ENCODE measurements around the gene MYL7. TPM values are rescaled to one million over a fixed set of nuclear protein-coding genes. Genes with fewer than 3 reads are reported as not detected.

The MYL7 gene
- total and polyA plus RNA-seq, 2 experiments from 2014 or later = 4.8 TPM; not detected in 1

DNA sequence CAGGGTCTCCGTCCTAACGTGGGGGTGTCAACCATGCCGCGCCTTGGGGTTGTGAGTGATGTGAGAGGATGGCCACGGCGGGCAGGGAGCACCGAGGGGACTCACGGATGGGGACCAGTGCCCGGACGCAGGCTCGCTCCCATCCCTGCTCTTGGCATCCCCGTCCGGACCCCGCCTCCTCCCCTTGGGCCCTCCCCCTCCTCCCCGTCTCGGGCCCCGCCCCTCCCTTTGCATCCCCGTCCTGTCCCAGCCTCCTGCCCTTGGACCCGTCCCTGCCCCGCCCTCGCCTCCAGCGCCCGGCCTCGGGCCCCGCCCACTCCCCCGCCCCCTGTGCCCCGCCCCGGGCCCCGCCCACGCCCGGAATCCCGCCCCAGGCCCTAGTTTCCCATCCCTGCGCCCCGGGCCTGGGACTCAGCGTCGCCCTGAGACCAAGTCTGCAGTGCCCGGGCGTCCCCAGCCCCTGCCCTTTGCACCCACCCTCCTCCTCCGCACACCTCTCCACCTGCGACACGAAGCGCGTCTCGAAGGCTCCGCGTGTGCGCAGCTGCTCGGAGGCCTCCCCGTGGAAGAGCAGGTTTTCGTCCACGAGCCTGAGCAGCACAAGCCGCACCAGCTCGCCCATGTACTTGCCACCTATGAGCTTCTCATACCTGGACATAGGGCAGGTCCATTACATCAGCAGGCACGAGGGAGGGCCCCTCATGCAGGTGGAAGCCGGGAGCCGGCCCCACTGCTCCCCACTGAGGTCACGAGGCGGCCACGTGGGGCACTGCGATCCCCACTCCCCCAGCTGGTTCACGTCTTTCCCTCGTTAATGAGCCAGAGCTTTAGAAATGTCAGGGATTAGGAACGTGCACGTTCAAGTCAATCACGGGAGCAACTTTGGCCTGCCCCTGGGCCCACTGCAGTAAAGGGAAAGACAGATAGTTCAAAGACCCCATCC, 5.1 kb upstream of the MYL7 start:
- Histone ChIP-seq H3F3A (replicated peaks; ENCODE audit: low read depth) (no peaks in the 10 kb centered on the region), H3K4me2 (peak overlapping the region; percentile 88), H3K27ac (ENCODE audit: low read depth) (no peak overlapping the region), H3K4me3 (peak overlapping the region; percentile 61), H3K4me1 (ENCODE audit: insufficient read depth) (peaks cover 8% of the 10 kb centered on the region), H2AFZ (peak overlapping the region; percentile 98), H3K27me3 (ENCODE audit: insufficient read depth) (peaks cover 30% of the 10 kb centered on the region), H3K79me2 (replicated peaks; ENCODE audit: insufficient read depth) (no peaks in the 10 kb centered on the region), H4K20me1 (replicated peaks; ENCODE audit: insufficient read depth) (no peaks in the 10 kb centered on the region), H3K36me3 (ENCODE audit: insufficient read depth) (no peaks in the 10 kb centered on the region), H3K9me2 (ENCODE audit: insufficient read depth) (no peaks in the 10 kb centered on the region)
- Mint-ChIP-seq H3K9me3 (no peaks in the 10 kb centered on the region), H3K4me3 (peak overlapping the region; percentile 77), H3K4me1 (peaks cover 21% of the 10 kb centered on the region), H3K27me3 (ENCODE audit: insufficient read depth, low read depth, poor library complexity) (peaks cover 34% of the 10 kb centered on the region), H3K27ac (no peak overlapping the region), H3K36me3 (ENCODE audit: low read depth) (no peaks in the 10 kb centered on the region)
- DNase-seq (ENCODE audit: low spot score) (peak; percentile 97), ATAC-seq (peak; percentile 87)
- TF ChIP-seq REST (IDR thresholded peaks at IDR 0.05; ENCODE audit: unreplicated experiment) (no peak), POLR2AphosphoS5 (IDR thresholded peaks at IDR 0.05; ENCODE audit: low read depth) (peak; percentile 61)

GRCh38 chr7:44145479-44145968, 4.4 kb upstream of the MYL7 start:
- H3K9me2 ChIP-seq (ENCODE audit: insufficient read depth) = no peaks in the 10 kb centered on the region
- peak overlapping the region; percentile 88 for H3K4me2 ChIP-seq
- TF ChIP-seq, protein P1, sequence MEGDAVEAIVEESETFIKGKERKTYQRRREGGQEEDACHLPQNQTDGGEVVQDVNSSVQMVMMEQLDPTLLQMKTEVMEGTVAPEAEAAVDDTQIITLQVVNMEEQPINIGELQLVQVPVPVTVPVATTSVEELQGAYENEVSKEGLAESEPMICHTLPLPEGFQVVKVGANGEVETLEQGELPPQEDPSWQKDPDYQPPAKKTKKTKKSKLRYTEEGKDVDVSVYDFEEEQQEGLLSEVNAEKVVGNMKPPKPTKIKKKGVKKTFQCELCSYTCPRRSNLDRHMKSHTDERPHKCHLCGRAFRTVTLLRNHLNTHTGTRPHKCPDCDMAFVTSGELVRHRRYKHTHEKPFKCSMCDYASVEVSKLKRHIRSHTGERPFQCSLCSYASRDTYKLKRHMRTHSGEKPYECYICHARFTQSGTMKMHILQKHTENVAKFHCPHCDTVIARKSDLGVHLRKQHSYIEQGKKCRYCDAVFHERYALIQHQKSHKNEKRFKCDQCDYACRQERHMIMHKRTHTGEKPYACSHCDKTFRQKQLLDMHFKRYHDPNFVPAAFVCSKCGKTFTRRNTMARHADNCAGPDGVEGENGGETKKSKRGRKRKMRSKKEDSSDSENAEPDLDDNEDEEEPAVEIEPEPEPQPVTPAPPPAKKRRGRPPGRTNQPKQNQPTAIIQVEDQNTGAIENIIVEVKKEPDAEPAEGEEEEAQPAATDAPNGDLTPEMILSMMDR (conservative IDR thresholded peaks at IDR 0.05; ENCODE audit: low read depth in 2 of 2) = no peak
- TF ChIP-seq CREB1 (CRISPR knock-in tag; IDR thresholded peaks at IDR 0.05; ENCODE audit: low read depth) = peak; percentile 82
- no peak for TF ChIP-seq EZH2phosphoT487 (IDR thresholded peaks at IDR 0.05; ENCODE audit: unreplicated experiment)
- no peak; the same call in 1 of the 2 replicates for TF ChIP-seq POLR2AphosphoS5 (IDR thresholded peaks at IDR 0.05; ENCODE audit: low read depth)
- ATAC-seq = peak; percentile 26
- Mint-ChIP-seq H3K27ac (no peak overlapping the region), H3K36me3 (ENCODE audit: low read depth) (no peaks in the 10 kb centered on the region), H3K27me3 (ENCODE audit: insufficient read depth, low read depth, poor library complexity) (peaks cover 34% of the 10 kb centered on the region), H3K9me3 (no peaks in the 10 kb centered on the region), H3K4me3 (peak overlapping the region; percentile 77), H3K4me1 (peaks cover 21% of the 10 kb centered on the region)
- peak overlapping the region; percentile 98 for H2AFZ ChIP-seq
- H3K36me3 ChIP-seq (ENCODE audit: insufficient read depth) = no peaks in the 10 kb centered on the region
- no peaks in the 10 kb centered on the region for H3F3A ChIP-seq (replicated peaks; ENCODE audit: low read depth)
- H3K4me3 ChIP-seq = peak overlapping the region; percentile 61
- peaks cover 8% of the 10 kb centered on the region for H3K4me1 ChIP-seq (ENCODE audit: insufficient read depth)
- H3K27me3 ChIP-seq (ENCODE audit: insufficient read depth) = peaks cover 30% of the 10 kb centered on the region
- DNase-seq (ENCODE audit: low spot score) = peak; percentile 75
- no peak overlapping the region for H3K27ac ChIP-seq (ENCODE audit: low read depth)
- H3K79me2 ChIP-seq (replicated peaks; ENCODE audit: insufficient read depth) = no peaks in the 10 kb centered on the region
- H4K20me1 ChIP-seq (replicated peaks; ENCODE audit: insufficient read depth) = no peaks in the 10 kb centered on the region
